ENCODE results near the gene TMPRSS11E.

The TMPRSS11E gene

DNA sequence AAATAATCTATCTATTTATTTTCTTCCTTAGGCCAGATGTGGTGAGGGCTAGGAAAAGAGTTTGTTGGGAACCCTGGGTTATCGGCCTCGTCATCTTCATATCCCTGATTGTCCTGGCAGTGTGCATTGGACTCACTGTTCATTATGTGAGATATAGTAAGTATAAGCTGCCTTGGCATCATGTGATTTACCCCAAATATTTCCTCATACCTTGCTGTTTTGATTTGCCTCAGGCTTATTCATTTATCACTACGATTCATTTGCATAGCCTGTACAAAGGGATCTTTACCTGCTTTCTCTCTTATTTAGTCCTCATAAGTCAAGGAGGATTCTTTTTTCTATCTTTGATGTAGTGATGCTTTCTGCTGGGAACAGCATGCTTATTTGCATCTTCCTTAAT, 14.5 kb downstream of the TMPRSS11E start:
- DNase-seq (ENCODE audit: low read depth), result no peak
- TF ChIP-seq, protein P1, sequence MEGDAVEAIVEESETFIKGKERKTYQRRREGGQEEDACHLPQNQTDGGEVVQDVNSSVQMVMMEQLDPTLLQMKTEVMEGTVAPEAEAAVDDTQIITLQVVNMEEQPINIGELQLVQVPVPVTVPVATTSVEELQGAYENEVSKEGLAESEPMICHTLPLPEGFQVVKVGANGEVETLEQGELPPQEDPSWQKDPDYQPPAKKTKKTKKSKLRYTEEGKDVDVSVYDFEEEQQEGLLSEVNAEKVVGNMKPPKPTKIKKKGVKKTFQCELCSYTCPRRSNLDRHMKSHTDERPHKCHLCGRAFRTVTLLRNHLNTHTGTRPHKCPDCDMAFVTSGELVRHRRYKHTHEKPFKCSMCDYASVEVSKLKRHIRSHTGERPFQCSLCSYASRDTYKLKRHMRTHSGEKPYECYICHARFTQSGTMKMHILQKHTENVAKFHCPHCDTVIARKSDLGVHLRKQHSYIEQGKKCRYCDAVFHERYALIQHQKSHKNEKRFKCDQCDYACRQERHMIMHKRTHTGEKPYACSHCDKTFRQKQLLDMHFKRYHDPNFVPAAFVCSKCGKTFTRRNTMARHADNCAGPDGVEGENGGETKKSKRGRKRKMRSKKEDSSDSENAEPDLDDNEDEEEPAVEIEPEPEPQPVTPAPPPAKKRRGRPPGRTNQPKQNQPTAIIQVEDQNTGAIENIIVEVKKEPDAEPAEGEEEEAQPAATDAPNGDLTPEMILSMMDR (IDR thresholded peaks at IDR 0.05; ENCODE audit: low read length, missing control alignments), result no peak

DNA sequence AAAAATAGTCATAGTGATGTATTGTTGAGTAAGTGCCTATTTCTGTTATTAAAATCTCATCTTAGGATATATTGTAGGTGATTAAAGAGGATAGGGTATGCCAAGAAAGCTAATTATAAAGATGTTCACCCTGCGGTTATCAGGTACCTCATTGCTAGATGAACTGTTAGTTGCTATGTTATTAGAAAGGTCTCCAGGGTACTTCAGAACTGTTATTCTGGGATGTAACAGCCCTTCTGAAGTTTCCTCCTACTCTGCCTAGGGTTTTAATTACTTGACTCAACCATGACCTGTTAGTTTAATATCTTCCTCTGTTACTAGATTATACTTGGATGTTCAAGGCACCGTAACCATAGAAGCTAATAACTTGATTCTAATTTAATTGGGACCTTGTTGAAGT, 15.4 kb downstream of the TMPRSS11E start:
- TF ChIP-seq, protein P1 (IDR thresholded peaks at IDR 0.05; ENCODE audit: low read length, missing control alignments), result no peak
- DNase-seq (ENCODE audit: low read depth), result no peak
- H3K4me3 ChIP-seq (replicated peaks; ENCODE audit: low read depth, low read length), result no peak overlapping the region

More for the DNA sequence above, 14.5 kb downstream of the TMPRSS11E start:
- no peak overlapping the region for H3K4me3 ChIP-seq (replicated peaks; ENCODE audit: low read depth, low read length)

DNA sequence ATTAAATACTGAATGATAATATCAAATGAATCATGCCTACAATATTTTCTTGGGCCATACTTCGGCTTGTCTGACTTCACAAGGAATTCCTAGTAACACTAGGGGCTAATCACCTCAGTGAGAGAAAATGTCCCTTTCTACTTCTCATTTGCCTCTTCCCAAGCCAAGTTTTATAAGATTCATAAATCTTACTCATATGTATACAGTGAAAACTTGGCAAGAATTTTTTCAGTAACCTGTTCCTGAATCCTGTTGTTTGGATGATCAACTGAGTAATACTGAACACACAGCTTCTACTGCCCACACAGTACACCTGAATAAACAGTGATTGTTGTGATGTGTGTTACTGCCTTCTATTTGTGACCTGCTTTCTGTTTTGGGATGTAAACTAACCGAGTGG, 16.5 kb downstream of the TMPRSS11E start:
- TF ChIP-seq, protein P1 (IDR thresholded peaks at IDR 0.05; ENCODE audit: low read length, missing control alignments), result no peak
- no peak for DNase-seq (ENCODE audit: low read depth)
- no peak overlapping the region for H3K4me3 ChIP-seq (replicated peaks; ENCODE audit: low read depth, low read length)

DNA sequence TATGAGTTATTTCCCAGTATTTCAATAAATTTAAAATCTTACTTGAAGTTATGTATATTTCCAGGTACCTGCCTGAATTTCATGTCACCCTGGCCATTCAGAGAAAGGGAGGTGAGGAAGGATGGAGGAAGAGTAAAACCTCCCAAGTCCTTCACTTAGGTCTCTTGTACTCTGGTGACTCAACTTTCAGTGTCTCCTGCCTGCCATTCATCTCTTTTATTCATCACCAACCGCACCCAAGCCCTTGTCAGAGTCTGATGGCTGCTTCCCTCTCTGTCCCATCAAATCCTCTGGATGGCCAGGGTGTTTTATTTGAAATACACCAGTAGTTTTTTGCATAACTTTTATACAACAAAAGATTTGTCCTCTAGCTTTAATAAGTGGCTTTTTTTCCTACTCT, 17.8 kb downstream of the TMPRSS11E start:
- TF ChIP-seq, protein P1 (IDR thresholded peaks at IDR 0.05; ENCODE audit: low read length, missing control alignments), result no peak
- no peak for DNase-seq (ENCODE audit: low read depth)
- H3K4me3 ChIP-seq (replicated peaks; ENCODE audit: low read depth, low read length), result no peak overlapping the region

DNA sequence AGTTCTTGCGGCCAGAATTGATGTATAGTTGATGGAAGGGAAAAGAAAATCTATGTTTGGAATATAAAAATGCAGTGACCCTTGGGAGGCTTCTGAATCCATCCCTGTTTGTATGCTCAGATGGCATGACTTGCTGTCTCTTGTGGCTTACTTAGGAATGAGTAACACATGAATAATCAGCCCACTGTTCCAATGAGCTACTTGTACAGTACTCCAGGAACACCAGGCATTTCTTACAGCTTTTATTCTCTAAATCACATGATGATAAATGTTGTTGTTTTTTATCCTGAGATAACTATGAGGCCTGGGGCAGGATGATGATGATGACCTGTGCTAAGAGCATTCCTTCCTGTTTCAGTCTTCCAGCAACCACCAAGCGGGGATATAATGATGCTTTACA, 18.9 kb downstream of the TMPRSS11E start:
- no peak overlapping the region for H3K4me3 ChIP-seq (replicated peaks; ENCODE audit: low read depth, low read length)
- TF ChIP-seq, protein P1 (IDR thresholded peaks at IDR 0.05; ENCODE audit: low read length, missing control alignments), result no peak
- peak; percentile 33 for DNase-seq (ENCODE audit: low read depth)

DNA sequence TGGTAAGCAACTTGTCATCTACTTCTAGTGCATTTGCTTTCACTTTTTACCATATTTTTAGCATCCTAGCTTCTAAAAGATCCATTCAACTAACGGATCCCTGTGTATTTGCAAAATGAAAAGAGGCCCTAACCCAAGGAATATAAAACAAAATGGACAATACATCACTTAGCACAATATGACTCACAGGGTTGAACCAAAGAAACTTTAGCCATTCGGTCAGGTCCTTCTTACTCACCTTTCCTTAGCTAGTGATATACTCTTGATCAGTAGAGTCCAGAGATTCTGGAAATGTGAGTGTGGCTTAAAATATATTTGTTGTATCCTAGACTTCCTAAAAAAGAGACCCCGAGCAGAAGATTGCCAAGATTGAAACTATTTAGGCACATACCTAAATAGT, 19.5 kb downstream of the TMPRSS11E start:
- DNase-seq (ENCODE audit: low read depth), result no peak
- TF ChIP-seq, protein P1 (IDR thresholded peaks at IDR 0.05; ENCODE audit: low read length, missing control alignments), result no peak
- H3K4me3 ChIP-seq (replicated peaks; ENCODE audit: low read depth, low read length), result no peak overlapping the region

DNA sequence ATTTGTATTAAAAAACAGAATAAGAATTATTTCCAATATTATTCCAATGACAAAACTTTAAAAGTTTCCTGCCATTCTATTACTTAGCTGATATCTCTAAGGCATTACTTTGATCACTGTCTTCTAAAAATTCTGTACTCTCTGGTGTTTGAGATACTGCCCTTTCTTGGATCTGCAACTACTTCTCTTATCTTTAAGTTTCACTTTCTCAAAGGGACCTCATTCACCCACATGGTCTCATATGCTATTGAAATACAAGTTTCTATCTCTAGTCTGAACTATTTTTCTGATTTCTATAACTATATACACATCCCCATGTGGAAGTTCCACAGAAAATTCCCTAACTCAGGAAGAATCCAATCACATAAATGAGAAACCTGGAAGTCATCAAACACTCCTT, 22.2 kb downstream of the TMPRSS11E start:
- no peak for DNase-seq (ENCODE audit: low read depth)
- H3K4me3 ChIP-seq (replicated peaks; ENCODE audit: low read depth, low read length), result no peak overlapping the region
- TF ChIP-seq, protein P1 (IDR thresholded peaks at IDR 0.05; ENCODE audit: low read length, missing control alignments), result no peak
